GM23338 (cell line): ENCODE results near the gene RUFY1. TPM values are rescaled to one million over a fixed set of nuclear protein-coding genes. Genes with fewer than 3 reads are reported as not detected.

Experiments used
- ATAC-seq: fragments of 200-7000 bp; cut with Tn5 transposase; 3 replicates; pipeline ENCODE4 v1.9.1; 2020
- DNase-seq: peaks from one replicate; pipeline ENCODE4 v3.0.0-alpha.2; 2015; ENCODE audit warnings: low spot score
- H2AFZ ChIP-seq: fragments of 200-600 bp; sonication (generic); 2 replicates; pipeline ENCODE4 v1.8.0; 2016; ENCODE audit warnings: antibody characterized with exemption, mild to moderate bottlenecking, moderate library complexity
- H3F3A ChIP-seq: fragments of 200-600 bp; sonication (generic); replicated peaks from 2 replicates; pipeline ENCODE4 v1.8.0; 2017; ENCODE audit warnings: antibody characterized with exemption, mixed run types, low read depth
- H3K27ac ChIP-seq: fragments of 200-600 bp; sonication (generic); 2 replicates; pipeline ENCODE4 v1.6.1; 2016; ENCODE audit warnings: low read depth
- H3K27me3 ChIP-seq: fragments of 200-600 bp; sonication (generic); 2 replicates; pipeline ENCODE4 v1.8.0; 2016; ENCODE audit warnings: mild to moderate bottlenecking, mixed run types, moderate library complexity; ENCODE audit not compliant: insufficient read depth
- H3K36me3 ChIP-seq: fragments of 200-600 bp; sonication (generic); 2 replicates; pipeline ENCODE4 v1.8.0; 2016; ENCODE audit warnings: mild to moderate bottlenecking; ENCODE audit not compliant: insufficient read depth
- H3K4me1 ChIP-seq: fragments of 200-600 bp; sonication (generic); 2 replicates; pipeline ENCODE4 v1.8.0; 2016; ENCODE audit warnings: mild to moderate bottlenecking, moderate library complexity; ENCODE audit not compliant: insufficient read depth
- H3K4me2 ChIP-seq: fragments of 200-600 bp; sonication (generic); 2 replicates; pipeline ENCODE4 v1.7.1; 2017; ENCODE audit warnings: mixed run types
- H3K4me3 ChIP-seq: fragments of 200-600 bp; sonication (generic); 2 replicates; pipeline ENCODE4 v1.6.1; 2016; ENCODE audit warnings: mixed run types
- H3K79me2 ChIP-seq: fragments of 200-600 bp; sonication (generic); replicated peaks from 2 replicates; pipeline ENCODE4 v1.8.0; 2017; ENCODE audit warnings: mild to moderate bottlenecking; ENCODE audit not compliant: insufficient read depth
- H3K9me2 ChIP-seq: fragments of 200-600 bp; sonication (generic); 2 replicates; pipeline ENCODE4 v1.8.0; 2017; ENCODE audit not compliant: insufficient read depth
- H4K20me1 ChIP-seq: fragments of 200-600 bp; sonication (generic); replicated peaks from 2 replicates; pipeline ENCODE4 v1.8.0; 2017; ENCODE audit warnings: mild to moderate bottlenecking; ENCODE audit not compliant: insufficient read depth
- H3K27ac Mint-ChIP-seq: 2 replicates; pipeline ENCODE4 v1.8.0; 2020; ENCODE audit warnings: inconsistent platforms, mild to moderate bottlenecking, moderate library complexity, mixed read lengths
- H3K27me3 Mint-ChIP-seq: 3 replicates; pipeline ENCODE4 v1.8.0; 2022; ENCODE audit warnings: low read depth, mild to moderate bottlenecking, moderate library complexity, mixed read lengths, inconsistent platforms; ENCODE audit not compliant: insufficient read depth, poor library complexity
- H3K36me3 Mint-ChIP-seq: 3 replicates; pipeline ENCODE4 v1.8.0; 2021; ENCODE audit warnings: low read depth, mild to moderate bottlenecking, inconsistent platforms, moderate library complexity, mixed read lengths
- H3K4me1 Mint-ChIP-seq: 3 replicates; pipeline ENCODE4 v1.8.0; 2020; ENCODE audit warnings: mild to moderate bottlenecking, inconsistent platforms, mixed read lengths
- H3K4me3 Mint-ChIP-seq: 3 replicates; pipeline ENCODE4 v1.8.0; 2021; ENCODE audit warnings: moderate library complexity, mild to moderate bottlenecking, inconsistent platforms, mixed read lengths
- H3K9me3 Mint-ChIP-seq: 3 replicates; pipeline ENCODE4 v1.8.0; 2020; ENCODE audit warnings: moderate library complexity, mild to moderate bottlenecking, inconsistent platforms, mixed read lengths
- ETS1 ChIP-seq: IDR thresholded peaks from 2 replicates; pipeline ENCODE4 v1.6.1; 2016; ENCODE audit warnings: antibody characterized with exemption
- EZH2 ChIP-seq: fragments of 200-600 bp; sonication (generic); IDR thresholded peaks from one replicate; pipeline ENCODE4 v1.8.0; 2017; ENCODE audit warnings: antibody characterized with exemption, mild to moderate bottlenecking, low read depth; ENCODE audit not compliant: unreplicated experiment
- EZH2phosphoT487 ChIP-seq: fragments of 200-600 bp; sonication (generic); IDR thresholded peaks from one replicate; pipeline ENCODE4 v1.8.1; 2018; ENCODE audit warnings: antibody characterized with exemption; ENCODE audit not compliant: unreplicated experiment
- JUNB ChIP-seq: IDR thresholded peaks from one replicate; pipeline ENCODE4 v1.6.1; 2016; ENCODE audit warnings: antibody characterized with exemption; ENCODE audit not compliant: unreplicated experiment
- NANOG ChIP-seq: IDR thresholded peaks from 2 replicates; pipeline ENCODE4 v1.6.1; 2016; ENCODE audit warnings: antibody characterized with exemption, borderline replicate concordance
- POLR2AphosphoS5 ChIP-seq: IDR thresholded peaks from 2 replicates; pipeline ENCODE4 v1.6.1; 2016; ENCODE audit warnings: antibody characterized with exemption, low read depth
- REST ChIP-seq: IDR thresholded peaks from one replicate; pipeline ENCODE4 v1.6.1; 2018; ENCODE audit warnings: antibody characterized with exemption; ENCODE audit not compliant: unreplicated experiment
- STAT1 ChIP-seq: IDR thresholded peaks from one replicate; pipeline ENCODE4 v1.6.1; 2016; ENCODE audit warnings: antibody characterized with exemption; ENCODE audit not compliant: unreplicated experiment
- ZNF331 ChIP-seq: fragments of 250-450 bp; sonication (Bioruptor Pico); IDR thresholded peaks from 2 replicates; pipeline ENCODE4 v1.5.0; 2020; ENCODE audit warnings: low read depth, mild to moderate bottlenecking, moderate library complexity
- ZNF462 ChIP-seq: fragments of 250-450 bp; sonication (Bioruptor Pico); IDR thresholded peaks from 2 replicates; pipeline ENCODE4 v1.5.0; 2020; ENCODE audit warnings: mild to moderate bottlenecking, moderate library complexity
- polyA plus RNA-seq: library from polyadenylated mRNA; unstranded; fragments of >200 nt; fragmentation: Nextera tagmentation; extraction: Ambion mirVana; gene quantifications from 2 replicates; pipeline ENCODE4 v1.2.1, GENCODE V29; 2016
- total RNA-seq: library from RNA; depleted of rRNA; stranded (reverse); fragments of >200 nt; shearing (Covaris generic); gene quantifications from 2 replicates; pipeline ENCODE4 v1.2.3, GENCODE V29; 2014

Gene RUFY1
- total and polyA plus RNA-seq, 2 experiments from 2014 or later: 25.3 to 31.6 TPM

- TF ChIP-seq REST (no peak), EZH2phosphoT487 (no peak), NANOG (no peak)
Measured at GRCh38 chr5:179596421-179596820, 46.1 kb downstream of the RUFY1 start (continued).

GRCh38 chr5:179599100-179599499 is 48.7 kb downstream of the RUFY1 start:
- peaks cover 79% of the 10 kb centered on the region for H3K36me3 Mint-ChIP-seq
- H3K27ac ChIP-seq: no peak overlapping the region
- no peaks in the 10 kb centered on the region; the same call in 2 of the 3 replicates for H3K9me3 Mint-ChIP-seq
- no peak overlapping the region for H3K27ac Mint-ChIP-seq
- H3K36me3 ChIP-seq: peaks cover 44% of the 10 kb centered on the region
- H3K4me3 ChIP-seq: no peak overlapping the region
- no peak overlapping the region for H2AFZ ChIP-seq
- H3K4me1 Mint-ChIP-seq: no peaks in the 10 kb centered on the region
- 0 out of 2 replicates have a peak, but pooled peaks cover 3% of the 10 kb centered on the region for H3F3A ChIP-seq
- H3K4me1 ChIP-seq: no peaks in the 10 kb centered on the region
- H3K9me2 ChIP-seq: no peaks in the 10 kb centered on the region
- no peaks in the 10 kb centered on the region for H3K27me3 ChIP-seq
- no peaks in the 10 kb centered on the region; the same call in 1 of the 2 replicates for H3K79me2 ChIP-seq
- H4K20me1 ChIP-seq: no peaks in the 10 kb centered on the region; the same call in 1 of the 2 replicates
- H3K27me3 Mint-ChIP-seq: peaks cover 5% of the 10 kb centered on the region
- no peak overlapping the region for H3K4me2 ChIP-seq
- ATAC-seq (no peak), DNase-seq (no peak)
- TF ChIP-seq POLR2AphosphoS5 (no peak), STAT1 (no peak), EZH2phosphoT487 (no peak), EZH2 (no peak), ZNF462 (no peak), ETS1 (no peak), JUNB (no peak), NANOG (no peak), ZNF331 (CRISPR knock-in tag) (no peak)
- no peak overlapping the region for H3K4me3 Mint-ChIP-seq
